HG03095 (cell line): Measurements from ENCODE around the gene BBLN.
"Not testable (repeated sequence)": the region's sequence is repeated elsewhere in the genome, so short reads cannot be mapped to it uniquely, and the experiment has no call there.

Experiments used
- ATAC-seq: cut with Tn5 transposase; IDR thresholded peaks from one replicate; pipeline ENCODE4 v1.9.1; 2021; ENCODE audit warnings: moderate library complexity; ENCODE audit not compliant: unreplicated experiment

The BBLN gene

GRCh38 chr9:128162215-128163026 lies 2.4 kb downstream of the BBLN start:
- no peak for ATAC-seq

DNA sequence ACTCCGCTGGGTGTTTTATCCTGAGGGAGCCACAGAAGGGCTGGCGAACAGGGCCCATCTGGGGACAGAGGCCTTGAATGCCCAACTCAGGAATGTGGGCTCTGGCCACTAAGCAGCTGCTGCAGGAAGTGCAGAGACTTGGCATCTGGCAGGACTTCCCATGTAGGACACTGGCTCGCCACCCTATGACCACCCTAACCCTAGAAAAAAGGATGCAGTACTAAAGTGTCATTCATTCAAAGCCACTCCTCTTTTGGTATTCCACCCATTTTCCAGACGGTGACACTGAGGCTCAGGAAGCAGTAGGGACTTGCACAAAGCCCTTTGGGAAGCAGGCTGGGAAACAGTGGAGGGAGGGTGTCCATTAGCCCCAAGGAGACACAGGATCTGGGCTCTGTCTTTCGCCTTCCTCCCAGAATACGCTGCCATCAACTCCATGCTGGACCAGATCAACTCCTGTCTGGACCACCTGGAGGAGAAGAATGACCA lies 3.0 kb downstream of the BBLN start:
- ATAC-seq: no peak

DNA sequence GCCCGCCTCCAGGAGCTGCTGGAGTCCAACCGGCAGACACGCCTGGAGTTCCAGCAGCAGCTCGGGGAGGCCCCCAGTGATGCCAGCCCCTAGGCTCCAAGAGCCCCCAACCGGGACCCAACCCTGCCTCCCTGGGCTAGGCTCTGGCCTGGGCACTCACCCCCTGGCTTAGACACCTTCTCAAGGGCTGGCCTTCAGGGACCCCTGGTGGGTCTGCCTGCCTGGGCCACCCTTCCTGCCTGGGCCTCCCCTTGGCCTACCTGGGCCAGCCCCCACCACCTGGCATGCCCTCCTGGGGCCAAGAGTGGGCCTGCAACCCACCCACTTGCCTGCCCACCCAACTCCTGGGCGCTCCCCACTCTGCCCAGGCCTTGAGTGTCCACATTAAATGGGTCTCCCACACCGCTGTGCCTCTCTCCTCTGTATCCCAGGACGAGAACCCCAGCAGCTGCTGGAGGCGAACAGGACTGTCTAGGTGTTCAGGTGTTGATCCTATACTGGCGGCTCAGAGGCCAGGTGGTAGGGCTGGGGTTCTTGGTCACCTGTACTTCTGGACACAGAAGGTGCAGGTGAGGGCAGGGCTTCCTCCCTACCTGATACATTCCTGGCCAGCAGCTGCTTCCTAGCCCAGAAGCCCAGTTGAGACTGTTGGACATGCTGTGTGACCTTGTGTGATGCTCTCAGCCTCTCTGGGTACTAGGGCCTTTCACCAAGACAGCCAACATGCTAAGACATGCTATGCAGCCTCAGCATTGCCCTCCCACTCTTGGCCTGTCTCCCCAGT lies 3.6 kb downstream of the BBLN start:
- no peak for ATAC-seq

GRCh38 chr9:128164307-128164885 lies 4.3 kb downstream of the BBLN start:
- no peak for ATAC-seq

GRCh38 chr9:128166169-128166568 lies 6.1 kb downstream of the BBLN start:
- no peak for ATAC-seq

- no peak for ATAC-seq
These were observed 7.1 kb downstream of the BBLN start for GRCh38 chr9:128167209-128167608.

GRCh38 chr9:128168731-128169308 lies 8.8 kb downstream of the BBLN start:
- no peak for ATAC-seq

GRCh38 chr9:128169492-128169891 lies 9.4 kb downstream of the BBLN start:
- ATAC-seq: no peak

- ATAC-seq: no peak
These were observed 9.9 kb downstream of the BBLN start for GRCh38 chr9:128169925-128170324.

DNA sequence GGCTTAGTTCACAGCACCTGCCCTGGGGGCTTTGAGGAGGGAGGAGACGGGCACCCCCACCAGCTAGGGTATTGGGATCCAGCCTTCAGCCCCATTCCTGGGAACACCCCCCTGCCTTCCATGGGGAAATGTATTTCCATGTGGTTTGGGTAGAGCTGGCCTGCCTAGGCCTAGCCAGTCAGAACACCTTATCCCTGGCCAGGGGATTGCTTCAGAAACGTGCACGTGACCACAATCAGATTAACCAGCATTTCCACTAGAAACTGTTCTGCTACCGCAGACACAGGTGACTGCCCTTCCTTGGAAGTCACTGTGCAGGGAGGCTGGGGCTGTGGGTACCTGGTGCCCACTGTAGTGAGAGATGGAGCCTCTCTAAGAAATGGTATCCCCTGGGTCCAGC lies 14.0 kb downstream of the BBLN start:
- ATAC-seq: no peak

GRCh38 chr9:128175102-128175563 lies 15.1 kb downstream of the BBLN start:
- ATAC-seq: no peak

- ATAC-seq: no peak
These were observed 15.7 kb downstream of the BBLN start for GRCh38 chr9:128175726-128176125.

GRCh38 chr9:128178806-128179431 lies 18.9 kb downstream of the BBLN start:
- no peak for ATAC-seq

DNA sequence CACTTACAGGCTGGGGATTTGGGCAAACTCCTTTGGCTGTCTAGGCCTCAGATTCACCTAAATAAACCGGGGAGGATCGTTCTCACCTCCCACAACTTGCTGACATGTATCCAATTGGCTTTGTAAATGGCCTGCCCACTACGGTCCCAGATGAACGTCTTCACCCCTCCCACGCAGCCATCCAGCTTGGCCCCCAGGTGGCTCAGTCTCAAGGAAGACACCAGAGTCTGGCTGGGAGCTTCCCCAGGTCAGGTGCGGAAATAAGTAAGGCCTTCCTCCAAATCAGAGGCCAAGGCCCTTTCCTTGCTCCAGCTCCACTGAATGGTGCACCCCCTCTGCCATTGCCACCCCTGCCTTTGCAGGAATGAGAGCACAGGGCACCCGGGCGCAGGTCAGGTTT lies 19.9 kb downstream of the BBLN start:
- ATAC-seq: no peak

DNA sequence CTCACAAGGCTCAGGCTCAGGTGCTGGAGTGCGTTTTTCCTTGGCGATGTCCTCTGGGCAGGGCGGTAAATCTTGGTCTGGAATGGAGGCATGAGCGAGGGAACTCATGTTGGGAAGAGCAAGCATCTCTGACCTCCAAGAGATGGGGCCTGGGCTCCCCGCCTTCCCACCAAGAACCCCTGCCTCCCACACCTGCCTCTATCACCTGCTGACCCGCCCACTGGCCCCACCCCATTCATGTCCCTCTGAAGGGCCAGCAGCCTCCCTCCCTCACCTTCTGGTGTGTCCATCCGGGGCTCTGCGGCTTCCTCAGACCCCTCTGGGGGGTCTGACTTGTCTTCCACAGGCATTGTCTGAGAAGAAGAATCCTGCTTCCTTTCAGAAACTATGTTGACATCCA lies 20.4 kb downstream of the BBLN start:
- ATAC-seq: no peak

- not testable (repeated sequence) for ATAC-seq
These were observed 21.4 kb downstream of the BBLN start for GRCh38 chr9:128181480-128181879.

DNA sequence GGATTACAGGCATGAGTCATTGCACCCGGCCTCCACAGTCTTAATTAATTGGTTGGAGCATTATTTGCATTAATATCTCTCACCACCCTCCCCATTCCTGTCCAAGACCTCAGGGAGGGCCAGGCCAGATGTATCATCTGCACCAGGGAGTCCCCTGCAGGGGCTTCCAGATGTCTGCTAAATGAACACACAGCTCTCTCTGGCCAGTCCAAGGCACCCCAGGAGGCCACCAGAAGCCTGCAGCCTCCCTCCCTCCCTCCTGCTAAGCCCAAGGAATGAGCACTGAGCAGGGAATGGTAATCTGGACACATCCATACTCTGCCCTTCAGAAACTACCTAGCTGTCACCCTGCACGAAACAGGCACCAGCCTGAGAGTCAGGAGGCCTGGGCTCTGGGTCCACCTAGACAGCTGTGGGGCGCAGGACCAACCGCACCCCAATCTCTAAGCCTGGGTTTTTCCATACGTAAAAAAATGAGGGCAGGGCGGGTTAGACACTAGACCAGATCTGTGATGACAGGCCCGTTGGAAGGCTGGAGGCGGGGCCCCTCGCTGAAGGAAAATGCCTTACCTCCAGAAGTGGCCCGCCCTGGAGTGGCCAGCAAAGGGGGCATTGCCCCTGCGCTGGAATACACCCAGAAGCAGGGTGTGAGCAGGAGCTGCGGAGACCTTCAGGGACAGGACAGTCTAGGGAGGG lies 23.0 kb downstream of the BBLN start:
- ATAC-seq: no peak

DNA sequence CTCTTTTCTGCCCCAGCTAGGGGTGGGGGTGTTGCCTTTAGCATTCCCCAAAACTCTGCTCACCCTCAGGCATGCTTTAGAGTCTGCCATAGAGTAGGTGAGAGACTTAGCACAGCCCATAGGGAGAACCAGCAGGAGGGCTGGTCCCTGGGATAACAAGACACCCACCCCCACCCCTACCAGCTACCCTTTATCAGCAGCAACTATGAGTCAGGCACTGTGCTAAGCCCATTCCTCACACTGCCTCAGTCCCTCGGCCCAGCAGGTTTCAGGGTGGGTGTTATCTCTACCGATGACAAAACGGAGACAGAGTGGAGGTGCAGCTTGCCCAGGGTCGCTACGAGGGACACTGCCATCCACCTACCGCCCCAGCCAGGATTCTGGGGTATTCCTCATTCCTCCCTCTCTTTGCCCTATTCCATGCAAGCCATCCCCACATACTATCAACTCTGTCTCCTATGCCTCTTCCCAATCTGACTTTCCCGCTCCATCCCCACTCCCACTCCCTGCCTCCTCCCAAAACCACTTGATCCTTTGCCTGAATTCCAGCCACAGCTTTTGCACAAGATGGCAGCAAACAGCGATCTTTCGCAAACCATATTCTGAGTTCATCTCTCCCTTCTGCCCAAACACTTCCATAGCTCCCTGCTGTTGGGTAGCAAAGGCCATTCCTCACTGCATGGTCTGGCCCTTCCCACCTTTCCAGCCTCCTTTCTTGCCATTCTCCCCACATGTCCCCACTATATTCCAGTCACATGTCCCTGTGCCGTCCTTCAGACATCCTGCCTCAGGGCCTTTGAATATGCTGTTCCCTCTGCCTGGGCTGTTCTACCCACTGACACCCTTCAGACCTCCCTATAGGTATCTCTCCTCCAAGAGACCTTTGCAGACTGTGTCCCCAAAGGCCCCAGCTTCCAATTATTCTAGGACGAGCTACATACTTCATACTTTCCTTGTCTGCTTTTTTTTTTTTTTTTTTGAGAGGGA lies 26.2 kb downstream of the BBLN start:
- ATAC-seq: no peak

DNA sequence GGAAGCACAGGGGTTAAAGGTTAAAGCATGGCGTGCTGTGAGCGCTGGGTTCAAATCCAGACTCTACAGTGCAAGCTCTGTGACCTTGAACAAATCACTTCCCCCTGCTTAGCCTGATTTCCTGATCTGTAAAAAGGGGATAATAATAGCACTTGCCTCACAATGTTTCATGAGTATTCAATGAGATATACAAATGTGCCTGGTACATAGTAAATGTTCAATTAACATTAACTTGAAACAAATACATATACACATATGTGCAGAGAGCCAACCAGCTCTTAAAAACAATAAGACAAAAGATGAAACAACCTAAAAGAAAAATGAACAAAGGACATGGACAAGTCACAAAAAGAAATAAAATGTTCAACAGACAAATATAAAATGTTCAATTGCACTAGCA lies 27.3 kb downstream of the BBLN start:
- no peak for ATAC-seq
